GM21619 (cell line): ENCODE data around the gene HTR7.

ENCODE experiments used
- ATAC-seq: cut with Tn5 transposase; IDR thresholded peaks from one replicate; pipeline ENCODE4 v1.9.1; 2021; ENCODE audit not compliant: unreplicated experiment

Gene HTR7

GRCh38 chr10:90741926-90742565 is 115.8 kb downstream of the HTR7 start:
- no peak for ATAC-seq

GRCh38 chr10:90740265-90740664 is 117.6 kb downstream of the HTR7 start:
- no peak for ATAC-seq

- no peak for ATAC-seq
Measured at GRCh38 chr10:90738885-90739284, 119.0 kb downstream of the HTR7 start.

GRCh38 chr10:90734415-90734814 is 123.4 kb downstream of the HTR7 start:
- ATAC-seq = no peak

- no peak for ATAC-seq
Measured at GRCh38 chr10:90732581-90732980, 125.3 kb downstream of the HTR7 start.

GRCh38 chr10:90723416-90724068 is 134.3 kb downstream of the HTR7 start:
- ATAC-seq = no peak

GRCh38 chr10:90722832-90723231 is 135.0 kb downstream of the HTR7 start:
- ATAC-seq = no peak

GRCh38 chr10:90718182-90718581 is 139.7 kb downstream of the HTR7 start:
- no peak for ATAC-seq

- no peak for ATAC-seq
Measured at GRCh38 chr10:90712529-90712928, 145.3 kb downstream of the HTR7 start.

- no peak for ATAC-seq
Measured at GRCh38 chr10:90709727-90710126, 148.1 kb downstream of the HTR7 start.

- ATAC-seq = no peak
Measured at GRCh38 chr10:90707657-90708056, 150.2 kb downstream of the HTR7 start.

GRCh38 chr10:90701428-90701827 is 156.4 kb downstream of the HTR7 start:
- no peak for ATAC-seq

GRCh38 chr10:90695915-90696676 is 161.7 kb downstream of the HTR7 start:
- ATAC-seq = no peak
